Spleen (tissue), 11 donors: ENCODE results near the gene RAD51B. TPM values are rescaled to one million over a fixed set of nuclear protein-coding genes. Genes with fewer than 3 reads are reported as not detected.

Source experiments
- DNase-seq: peaks from one replicate; pipeline ENCODE4 v3.0.0-alpha.2; 2020
- H3K27ac ChIP-seq, 8 donors: fragments of 200-600 bp; sonication (generic) in 7 of 8; 1 replicate in 4 of 8; 2 replicates in 4 of 8; pipeline versions ENCODE4 v1.5.0 to v1.8.0; 2016 to 2021; ENCODE audit warnings: inconsistent platforms in 4 of 8, mild to moderate bottlenecking in 4 of 8, moderate library complexity in 1 of 8
- H3K27me3 ChIP-seq, 7 donors: fragments of 200-600 bp; sonication (generic) in 6 of 7; replicated peaks in 1 of 7; 1 replicate in 4 of 7; 2 replicates in 3 of 7; pipeline versions ENCODE4 v1.5.0 to v1.8.0; 2016 to 2021; ENCODE audit warnings: inconsistent platforms in 3 of 7, mild to moderate bottlenecking in 1 of 7
- H3K36me3 ChIP-seq, 6 donors: fragments of 200-600 bp; sonication (generic) in 5 of 6; 1 replicate in 4 of 6; 2 replicates in 2 of 6; pipeline versions ENCODE4 v1.5.0 to v1.8.0; 2016 to 2021; ENCODE audit warnings: inconsistent platforms in 2 of 6
- H3K4me1 ChIP-seq, 6 donors: fragments of 200-600 bp; sonication (generic) in 5 of 6; 1 replicate in 3 of 6; 2 replicates in 3 of 6; pipeline versions ENCODE4 v1.5.0 to v1.8.0; 2016 to 2021; ENCODE audit warnings: inconsistent platforms in 3 of 6
- H3K4me3 ChIP-seq, 8 donors: fragments of 200-600 bp; sonication (generic) in 7 of 8; 1 replicate in 4 of 8; 2 replicates in 4 of 8; pipeline versions ENCODE4 v1.5.0 to v1.8.0; 2016 to 2021; ENCODE audit warnings: inconsistent platforms in 4 of 8, mild to moderate bottlenecking in 4 of 8, moderate library complexity in 2 of 8
- H3K9me3 ChIP-seq, 8 donors: fragments of 200-600 bp; sonication (generic) in 7 of 8; 1 replicate in 4 of 8; 2 replicates in 4 of 8; pipeline versions ENCODE4 v1.5.0 to v1.8.0; 2016 to 2021; ENCODE audit warnings: inconsistent platforms in 4 of 8
- POLR2A ChIP-seq, 3 donors: fragments of 450-650 bp; IDR thresholded peaks; one replicate each; pipeline ENCODE4 v1.5.1; 2017; ENCODE audit warnings: antibody characterized with exemption in 3 of 3, mild to moderate bottlenecking in 1 of 3
- POLR2AphosphoS5 ChIP-seq, 3 donors: sonication (generic); formaldehyde crosslinking; IDR thresholded peaks; one replicate each; pipeline ENCODE4 v1.5.1; 2017; ENCODE audit warnings: antibody characterized with exemption in 3 of 3
- WGBS, 5 donors: extraction: QIAGEN DNeasy Blood & Tissue Kit in 3 of 5; methylation state at CpG; one replicate each; pipeline versions ENCODE4 v1.1.5 to v1.1.7; 2013 to 2018; 5-methylcytosine and 5-hydroxymethylcytosine counted together
- intact Hi-C: fragments of 100-400 bp; cut with DNase I; formaldehyde crosslinking; loops from one replicate; pipeline ENCODE4 v1.15.0; 2023; ENCODE audit warnings: low total_unique reads
- polyA plus RNA-seq, 3 donors: library from polyadenylated mRNA; stranded (reverse); fragments of 200-250 nt; gene quantifications; one replicate each; pipeline ENCODE4 v1.2.1, GENCODE V29; 2013
- total RNA-seq, 7 donors: library from RNA; depleted of rRNA in 3 of 7; stranded (reverse); fragments of >200 nt in 3 of 7; fragmentation: NEBNext Ultra II Directional in 4 of 7; extraction: Animal tissue kit (Norgen Biotek cat#: 25700) in 4 of 7; gene quantifications; one replicate each; pipeline versions ENCODE4 v1.1.0 to v1.2.1, GENCODE V29; 2016 to 2021
- TF ChIP-seq, protein P1 (sequence below), 11 experiments: fragments of 200-600 bp in 7 of 11; fragments of 450-650 bp in 4 of 11; sonication (generic) in 4 of 11; IDR thresholded peaks in 8 of 11; conservative IDR thresholded peaks in 3 of 11; 1 replicate in 7 of 11; 2 replicates in 4 of 11; pipeline versions ENCODE4 v1.4.0 to v1.8.0; 2016 to 2021; ENCODE audit warnings: antibody characterized with exemption in 11 of 11, inconsistent platforms in 4 of 11, mild to moderate bottlenecking in 1 of 11
- donor health status: healthy with polysubstance abuse.
- donor health status: DM: no; HTN: no; CAD: no; lungs with moderate emphysema.
- donor health status: DM: no; HTN: no; CAD: no.
- donor health status: Bipolar disorder and iron deficiency.
- donor health status: healthy.
- donor health status: DM: no; HTN: no; CAD: no.
- donor health status: DM: yes; HTN: yes; CAD: no.

RAD51B gene
- total and polyA plus RNA-seq, 10 donors = 4.2 to 43.7 (median 29.8) TPM

GRCh38 chr14:68627050-68627867 is 807.7 kb downstream of the RAD51B start:
- WGBS, 5 donors = 73 to 84% (median 77%) methylated on average over 6 of the region's 6 CpGs
- Histone ChIP-seq H3K27ac (peak overlapping the region in 1 of 8 donors; percentile 22), H3K9me3 (no peaks in the 10 kb centered on the region), H3K4me3 (no peak overlapping the region), H3K4me1 (peaks cover 0 to 30% (median 17%) of the 10 kb centered on the region in 6 donors), H3K36me3 (no peaks in the 10 kb centered on the region), H3K27me3 (peaks cover 0 to 8% (median 0%) of the 10 kb centered on the region in 7 donors)
- TF ChIP-seq POLR2AphosphoS5 (IDR thresholded peaks at IDR 0.05) = peak in 1 of 3 donors; percentile 18
- TF ChIP-seq, protein P1, sequence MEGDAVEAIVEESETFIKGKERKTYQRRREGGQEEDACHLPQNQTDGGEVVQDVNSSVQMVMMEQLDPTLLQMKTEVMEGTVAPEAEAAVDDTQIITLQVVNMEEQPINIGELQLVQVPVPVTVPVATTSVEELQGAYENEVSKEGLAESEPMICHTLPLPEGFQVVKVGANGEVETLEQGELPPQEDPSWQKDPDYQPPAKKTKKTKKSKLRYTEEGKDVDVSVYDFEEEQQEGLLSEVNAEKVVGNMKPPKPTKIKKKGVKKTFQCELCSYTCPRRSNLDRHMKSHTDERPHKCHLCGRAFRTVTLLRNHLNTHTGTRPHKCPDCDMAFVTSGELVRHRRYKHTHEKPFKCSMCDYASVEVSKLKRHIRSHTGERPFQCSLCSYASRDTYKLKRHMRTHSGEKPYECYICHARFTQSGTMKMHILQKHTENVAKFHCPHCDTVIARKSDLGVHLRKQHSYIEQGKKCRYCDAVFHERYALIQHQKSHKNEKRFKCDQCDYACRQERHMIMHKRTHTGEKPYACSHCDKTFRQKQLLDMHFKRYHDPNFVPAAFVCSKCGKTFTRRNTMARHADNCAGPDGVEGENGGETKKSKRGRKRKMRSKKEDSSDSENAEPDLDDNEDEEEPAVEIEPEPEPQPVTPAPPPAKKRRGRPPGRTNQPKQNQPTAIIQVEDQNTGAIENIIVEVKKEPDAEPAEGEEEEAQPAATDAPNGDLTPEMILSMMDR (IDR thresholded peaks at IDR 0.05 in 8 of 11, conservative IDR thresholded peaks at IDR 0.05 in 3 of 11) = no peak
- intact Hi-C loops = no loop called here
- DNase-seq = no peak

DNA sequence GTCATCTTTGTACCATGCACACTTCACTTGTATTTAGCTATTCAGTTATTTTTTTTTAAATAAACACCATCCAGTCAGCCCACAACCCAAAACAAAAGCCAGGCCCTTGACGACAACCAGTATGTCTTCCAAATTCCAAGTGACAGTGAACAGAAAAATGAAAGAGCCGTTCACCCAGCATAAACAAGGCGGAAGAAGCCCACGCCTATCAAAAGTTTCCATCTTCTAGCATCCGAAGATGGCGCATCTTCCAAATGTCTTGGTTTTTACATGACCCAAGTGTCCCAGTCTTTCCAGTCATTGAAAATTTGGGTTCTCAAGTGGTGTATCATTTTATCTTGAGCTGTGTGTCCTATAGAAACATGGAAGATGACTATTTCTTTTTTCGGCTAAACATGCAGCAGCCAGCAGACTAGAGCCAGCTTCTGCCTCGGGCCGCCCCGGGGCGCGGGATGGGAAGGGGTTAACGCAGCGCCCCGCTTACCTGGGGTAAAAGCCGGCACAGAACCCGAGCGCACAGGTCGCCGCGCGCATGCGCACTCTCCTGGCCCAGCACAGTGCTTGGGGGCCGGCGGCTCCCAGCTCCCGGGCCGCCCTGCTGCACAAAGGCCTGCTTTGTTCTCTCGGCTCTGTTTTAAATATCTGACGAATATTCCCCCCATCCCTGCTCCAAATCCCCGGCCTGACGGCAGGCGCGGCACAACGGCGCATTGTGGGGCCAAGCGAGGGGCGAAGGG is 808.5 kb downstream of the RAD51B start:
- Histone ChIP-seq H3K4me1 (peaks cover 0 to 31% (median 18%) of the 10 kb centered on the region in 6 donors), H3K27me3 (peaks cover 0 to 8% (median 0%) of the 10 kb centered on the region in 7 donors), H3K9me3 (no peaks in the 10 kb centered on the region), H3K4me3 (peak overlapping the region in 5 of 8 donors; percentile 13 to 66 (median 34)), H3K36me3 (no peaks in the 10 kb centered on the region), H3K27ac (peak overlapping the region in 6 of 8 donors; percentile 12 to 70 (median 62))
- 42 to 81% (median 62%) methylated on average over 35 to 37 of the region's 37 CpGs for WGBS, 5 donors
- intact Hi-C loops = no loop called here
- TF ChIP-seq POLR2A (IDR thresholded peaks at IDR 0.05) (no peak), POLR2AphosphoS5 (IDR thresholded peaks at IDR 0.05) (peak in 2 of 3 donors; percentile 12 to 49)
- TF ChIP-seq, protein P1 (IDR thresholded peaks at IDR 0.05 in 8 of 11, conservative IDR thresholded peaks at IDR 0.05 in 3 of 11) = no peak
- peak; percentile 89 for DNase-seq

- no peak for DNase-seq
- peaks cover 5 to 39% (median 25%) of the 10 kb centered on the region in 6 donors for H3K4me1 ChIP-seq
- TF ChIP-seq, protein P1 (IDR thresholded peaks at IDR 0.05 in 8 of 11, conservative IDR thresholded peaks at IDR 0.05 in 3 of 11) = no peak
- no peak for TF ChIP-seq POLR2AphosphoS5 (IDR thresholded peaks at IDR 0.05)
- no peak for TF ChIP-seq POLR2A (IDR thresholded peaks at IDR 0.05)
- H3K4me3 ChIP-seq = peak overlapping the region in 5 of 8 donors; percentile 13 to 66 (median 34)
- intact Hi-C loops = no loop called here
- peaks cover 0 to 8% (median 0%) of the 10 kb centered on the region in 7 donors for H3K27me3 ChIP-seq
- no peaks in the 10 kb centered on the region for H3K36me3 ChIP-seq
- 37 to 73% (median 61%) methylated on average over 29 to 30 of the region's 30 CpGs for WGBS, 5 donors
- H3K9me3 ChIP-seq = no peaks in the 10 kb centered on the region
- H3K27ac ChIP-seq = peak overlapping the region in 6 of 8 donors; percentile 12 to 70 (median 62)
These were observed 809.2 kb downstream of the RAD51B start for GRCh38 chr14:68628605-68629310.
